NT2/D1 (cell line): ENCODE results near the gene FBLN1.

ENCODE experiments used
- SUZ12 ChIP-seq: IDR thresholded peaks from 2 replicates; pipeline ENCODE4 v1.6.1; 2011; ENCODE audit not compliant: insufficient read length, insufficient read depth; ENCODE audit errors: extremely low read depth
- ZNF274 ChIP-seq: IDR thresholded peaks from 2 replicates; pipeline ENCODE4 v1.6.1; 2011; ENCODE audit warnings: mild to moderate bottlenecking, low read depth, low read length

- TF ChIP-seq SUZ12 = no peak
- TF ChIP-seq ZNF274 = no peak
Observed at GRCh38 chr22:45497351-45498145, 5.1 kb upstream of the FBLN1 start.
